NCI-H2029 (cell line): Measurements from ENCODE around the gene CD46.

ENCODE experiments used
- DNase-seq: peaks from one replicate; lab custom pipeline; 2025; lab: John Stamatoyannopoulos, UW

Gene CD46

GRCh38 chr1:207828485-207829158 lies 76.8 kb downstream of the CD46 start:
- peak; percentile 10 for DNase-seq

- no peak for DNase-seq
Measured at GRCh38 chr1:207829576-207829975, 77.7 kb downstream of the CD46 start.

GRCh38 chr1:207830788-207831187 lies 78.9 kb downstream of the CD46 start:
- DNase-seq: no peak

DNA sequence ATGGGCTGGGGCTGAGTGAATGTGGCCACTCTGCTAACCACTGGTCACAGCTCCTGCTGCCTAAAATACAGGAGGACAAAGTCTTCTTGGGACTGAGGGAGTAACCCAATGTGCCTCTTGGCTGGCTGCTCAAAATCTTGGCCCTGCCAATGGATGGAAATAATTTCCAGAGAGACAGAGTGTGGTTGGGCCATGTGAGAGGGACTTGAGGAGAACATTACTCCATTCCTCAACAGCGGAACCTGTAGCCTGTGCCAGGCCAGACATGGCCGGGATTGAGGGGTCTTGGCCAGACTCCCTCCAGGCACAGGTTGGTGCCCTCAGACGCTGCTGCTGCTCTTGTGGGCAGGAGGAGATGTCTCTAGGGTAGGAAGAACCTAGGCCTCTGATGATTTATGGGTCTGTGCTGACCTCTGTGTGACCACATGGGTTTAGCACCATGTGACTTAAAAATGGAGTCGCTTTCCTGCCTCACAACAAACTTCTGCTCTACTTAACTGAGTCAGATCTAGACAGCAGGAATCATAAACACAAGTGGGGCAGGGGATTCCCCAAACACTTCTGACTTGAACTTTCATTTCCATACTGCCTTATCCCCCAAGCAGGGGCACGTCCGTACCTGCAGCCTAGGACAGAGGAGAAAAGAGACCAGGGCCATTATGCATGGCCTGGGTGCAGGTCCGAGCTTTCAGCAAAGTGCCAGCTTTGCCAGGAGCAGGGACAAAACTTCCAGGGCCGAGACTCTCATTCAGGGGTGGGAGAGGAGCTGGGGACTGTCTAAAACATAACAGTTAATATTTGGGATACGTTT lies 79.9 kb downstream of the CD46 start:
- no peak for DNase-seq

DNA sequence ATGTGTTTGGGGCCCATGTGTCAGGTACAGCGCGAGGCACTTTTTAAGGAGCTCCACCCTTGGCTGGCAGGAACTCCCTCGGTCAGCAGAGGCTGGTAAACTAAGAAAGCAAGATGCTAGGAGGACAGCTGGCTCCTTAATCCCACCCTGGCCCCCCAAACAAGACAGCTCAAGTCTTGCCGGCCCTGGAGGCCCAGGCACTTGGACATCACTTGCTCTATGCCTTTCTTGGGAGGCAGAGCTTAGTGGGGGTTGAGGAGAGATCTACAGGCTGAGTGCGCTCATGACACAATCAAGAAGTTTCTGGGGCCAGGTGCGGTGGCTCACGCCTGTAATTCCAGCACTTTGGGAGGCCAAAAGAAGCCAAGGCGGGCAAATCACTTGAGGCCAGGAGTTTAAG lies 80.9 kb downstream of the CD46 start:
- no peak for DNase-seq

DNA sequence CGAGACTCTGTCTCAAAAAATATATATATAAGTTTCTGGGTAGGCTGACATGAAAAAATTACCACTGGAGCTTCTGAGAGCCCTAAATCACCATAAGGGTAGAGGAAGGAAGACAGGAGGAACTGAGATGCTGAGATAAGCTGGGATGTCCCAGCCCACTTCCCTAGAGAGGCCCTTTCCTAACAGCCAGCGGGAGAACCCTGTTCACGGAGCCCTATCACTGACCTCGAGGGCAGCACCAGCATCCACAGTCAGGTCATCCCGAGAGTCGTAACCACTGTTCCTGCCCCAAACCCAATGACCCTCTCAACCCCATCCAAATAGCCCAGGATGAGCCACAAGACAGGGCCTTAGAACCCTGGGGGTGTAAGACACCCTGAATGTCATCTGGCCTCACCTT lies 81.5 kb downstream of the CD46 start:
- DNase-seq: no peak

GRCh38 chr1:207833956-207834660 lies 82.3 kb downstream of the CD46 start:
- no peak for DNase-seq

- DNase-seq: no peak
Measured at GRCh38 chr1:207835958-207836357, 84.1 kb downstream of the CD46 start.

- no peak for DNase-seq
Measured at GRCh38 chr1:207836591-207837347, 84.9 kb downstream of the CD46 start.

GRCh38 chr1:207837673-207838072 lies 85.8 kb downstream of the CD46 start:
- DNase-seq: no peak

DNA sequence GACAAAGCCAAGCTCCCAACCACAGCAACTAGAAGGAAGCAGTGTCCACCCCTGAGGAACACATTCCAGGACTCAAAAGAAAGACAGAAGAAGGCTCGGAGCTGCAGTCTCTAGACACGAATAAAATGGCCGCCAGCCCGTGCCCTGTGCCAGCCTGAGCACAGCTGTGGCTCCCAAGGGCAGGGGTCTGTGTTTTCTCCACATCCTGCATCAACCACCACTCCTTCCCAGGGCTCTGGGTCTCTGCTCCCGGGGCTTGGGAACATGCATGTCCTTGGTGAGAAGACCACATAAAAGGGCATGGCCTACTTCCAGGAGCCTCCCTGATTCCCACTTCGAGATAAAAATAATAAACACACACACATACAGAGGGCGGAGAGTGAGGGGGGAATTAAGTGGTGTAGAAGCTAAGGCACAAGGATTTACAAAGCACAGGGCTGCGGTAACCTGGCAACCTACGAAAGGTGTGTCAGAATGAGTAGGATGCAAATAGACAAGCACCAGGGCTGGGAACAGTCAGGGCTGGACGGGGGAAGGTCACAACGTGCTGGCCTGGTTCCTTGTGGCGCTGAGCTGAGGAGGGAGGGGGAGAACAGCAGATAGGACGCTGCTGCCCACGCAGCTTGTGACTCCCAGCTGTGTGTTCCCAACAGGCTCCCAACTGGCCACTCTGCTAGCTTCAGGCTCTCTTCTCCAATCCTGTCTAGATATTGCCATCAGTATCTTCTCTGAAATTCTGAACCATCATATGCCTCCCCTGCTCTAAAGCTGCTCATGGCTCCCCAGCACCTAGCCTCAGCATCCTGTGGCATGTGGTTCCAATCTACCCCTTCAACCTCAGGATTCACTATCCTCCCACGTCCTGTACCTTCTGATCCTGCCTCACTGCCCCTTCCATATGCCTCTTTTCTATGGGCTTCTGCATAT lies 86.6 kb downstream of the CD46 start:
- no peak for DNase-seq

GRCh38 chr1:207839083-207839413 lies 87.2 kb downstream of the CD46 start:
- no peak for DNase-seq

GRCh38 chr1:207840380-207840779 lies 88.5 kb downstream of the CD46 start:
- DNase-seq: no peak

- DNase-seq: no peak
Measured at GRCh38 chr1:207841293-207841692, 89.4 kb downstream of the CD46 start.

- no peak for DNase-seq
Measured at GRCh38 chr1:207841901-207842300, 90.0 kb downstream of the CD46 start.

GRCh38 chr1:207842506-207842905 lies 90.7 kb downstream of the CD46 start:
- DNase-seq: no peak

DNA sequence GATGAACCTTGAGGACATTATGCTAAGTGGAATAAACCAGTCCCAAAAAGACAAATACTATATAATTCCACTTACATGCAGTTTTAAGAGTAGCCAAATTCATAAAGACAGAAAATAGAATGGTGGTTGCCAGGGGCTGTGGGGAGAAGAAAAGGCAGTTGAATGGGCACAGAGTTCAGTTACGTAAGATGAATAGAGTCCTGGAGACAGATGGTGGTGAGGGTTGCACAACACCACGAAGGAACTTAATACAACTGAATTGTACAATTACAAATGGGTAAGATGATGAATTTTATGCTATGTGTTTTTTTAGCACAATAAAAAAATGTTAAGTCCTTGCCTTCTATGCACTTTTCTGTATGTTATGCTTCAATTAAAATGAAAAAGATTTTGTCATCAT lies 92.5 kb downstream of the CD46 start:
- no peak for DNase-seq
